Lower lobe of right lung (tissue), 2 donors: ENCODE measurements around the gene CDKAL1. TPM values are rescaled to one million over a fixed set of nuclear protein-coding genes. Genes with fewer than 3 reads are reported as not detected.
A peak's percentile ranks its signal among the peaks of the same experiment; 100 is the strongest.

Experiments
- ATAC-seq, 2 donors: fragments of 200-7000 bp; cut with Tn5 transposase; one replicate each; pipeline ENCODE4 v1.9.1; 2020 to 2022; ENCODE audit warnings: mild to moderate bottlenecking in 2 of 2, moderate library complexity in 2 of 2
- DNase-seq: peaks from one replicate; pipeline ENCODE4 v3.0.0-alpha.2; 2020
- H3K27ac ChIP-seq: fragments of 200-600 bp; one replicate; pipeline ENCODE4 v1.8.0; 2022
- H3K27me3 ChIP-seq: fragments of 200-600 bp; one replicate; pipeline ENCODE4 v1.8.0; 2022; ENCODE audit warnings: low read depth
- H3K36me3 ChIP-seq: fragments of 200-600 bp; one replicate; pipeline ENCODE4 v1.8.0; 2022; ENCODE audit warnings: mild to moderate bottlenecking
- H3K4me1 ChIP-seq: fragments of 200-600 bp; one replicate; pipeline ENCODE4 v1.8.0; 2022
- H3K4me3 ChIP-seq: fragments of 200-600 bp; one replicate; pipeline ENCODE4 v1.8.0; 2022; ENCODE audit warnings: mild to moderate bottlenecking
- H3K9me3 ChIP-seq: fragments of 200-600 bp; one replicate; pipeline ENCODE4 v1.8.0; 2022
- intact Hi-C: fragments of 100-400 bp; cut with DNase I; formaldehyde crosslinking; loops from one replicate; pipeline ENCODE4 v1.11.0; 2022
- total RNA-seq: library from RNA; stranded (reverse); fragmentation: NEBNext Ultra II Directional; extraction: Animal tissue kit (Norgen Biotek cat#: 25700); gene quantifications from one replicate; pipeline ENCODE4 v1.2.1, GENCODE V29; 2021
- TF ChIP-seq, protein P1 (sequence below): fragments of 200-600 bp; IDR thresholded peaks from one replicate; pipeline ENCODE4 v1.8.0; 2022; ENCODE audit warnings: antibody characterized with exemption, mild to moderate bottlenecking
- donor health status: DM: no; HTN: yes; CAD: no; lungs with severe emphysema.

Gene CDKAL1
- total RNA-seq, 1 donor from 2014 or later = 16.0 TPM

DNA sequence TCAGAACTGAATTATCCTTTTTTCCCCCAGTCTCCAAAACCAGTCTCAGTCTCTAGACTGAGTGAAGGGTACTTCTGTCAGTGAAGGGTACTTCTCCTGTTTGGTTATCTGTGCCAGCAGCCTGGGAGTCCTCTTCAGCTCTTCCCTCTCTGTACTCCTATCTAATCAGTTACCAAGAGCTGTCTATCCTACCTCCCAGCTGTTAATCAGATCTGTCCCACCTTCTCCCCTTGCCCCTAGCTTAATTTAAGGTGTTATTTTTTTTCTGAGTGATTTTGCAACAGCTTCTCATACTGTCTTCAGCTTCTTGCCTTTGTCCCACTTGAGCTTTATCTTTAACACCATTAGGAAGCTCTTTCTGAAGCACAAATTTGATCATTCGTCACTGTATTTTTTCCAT, 567.4 kb downstream of the CDKAL1 start:
- TF ChIP-seq, protein P1, sequence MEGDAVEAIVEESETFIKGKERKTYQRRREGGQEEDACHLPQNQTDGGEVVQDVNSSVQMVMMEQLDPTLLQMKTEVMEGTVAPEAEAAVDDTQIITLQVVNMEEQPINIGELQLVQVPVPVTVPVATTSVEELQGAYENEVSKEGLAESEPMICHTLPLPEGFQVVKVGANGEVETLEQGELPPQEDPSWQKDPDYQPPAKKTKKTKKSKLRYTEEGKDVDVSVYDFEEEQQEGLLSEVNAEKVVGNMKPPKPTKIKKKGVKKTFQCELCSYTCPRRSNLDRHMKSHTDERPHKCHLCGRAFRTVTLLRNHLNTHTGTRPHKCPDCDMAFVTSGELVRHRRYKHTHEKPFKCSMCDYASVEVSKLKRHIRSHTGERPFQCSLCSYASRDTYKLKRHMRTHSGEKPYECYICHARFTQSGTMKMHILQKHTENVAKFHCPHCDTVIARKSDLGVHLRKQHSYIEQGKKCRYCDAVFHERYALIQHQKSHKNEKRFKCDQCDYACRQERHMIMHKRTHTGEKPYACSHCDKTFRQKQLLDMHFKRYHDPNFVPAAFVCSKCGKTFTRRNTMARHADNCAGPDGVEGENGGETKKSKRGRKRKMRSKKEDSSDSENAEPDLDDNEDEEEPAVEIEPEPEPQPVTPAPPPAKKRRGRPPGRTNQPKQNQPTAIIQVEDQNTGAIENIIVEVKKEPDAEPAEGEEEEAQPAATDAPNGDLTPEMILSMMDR = no peak
- no peak for ATAC-seq

DNA sequence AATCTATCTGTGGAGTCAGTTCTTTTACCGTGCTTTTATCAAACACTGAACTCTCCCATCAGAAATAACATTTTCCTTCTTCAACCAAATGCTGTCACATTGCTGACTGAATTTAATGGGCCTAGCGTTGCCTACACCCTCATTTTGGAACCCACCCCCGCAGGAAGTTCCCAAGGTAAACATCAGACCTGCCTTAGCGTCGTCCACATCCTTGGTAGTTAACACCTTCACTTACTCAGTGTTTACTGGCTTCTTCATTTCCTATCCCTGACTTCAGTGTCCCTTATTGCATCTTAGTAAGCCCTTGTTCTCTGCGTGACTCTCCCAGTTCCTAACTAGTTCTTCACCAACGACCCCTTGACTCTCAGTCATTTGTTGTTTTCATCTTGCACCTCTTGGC, 567.9 kb downstream of the CDKAL1 start:
- TF ChIP-seq, protein P1 = no peak
- intact Hi-C loops = no loop called here
- Histone ChIP-seq H3K4me3 (no peak overlapping the region), H3K27ac (no peak overlapping the region), H3K9me3 (no peaks in the 10 kb centered on the region), H3K27me3 (no peaks in the 10 kb centered on the region), H3K4me1 (no peaks in the 10 kb centered on the region), H3K36me3 (no peaks in the 10 kb centered on the region)
- DNase-seq (no peak), ATAC-seq (no peak)

More for the DNA sequence above, 567.4 kb downstream of the CDKAL1 start:
- intact Hi-C loops = no loop called here
- H3K27me3 ChIP-seq = no peaks in the 10 kb centered on the region
- H3K9me3 ChIP-seq = no peaks in the 10 kb centered on the region
- no peak overlapping the region for H3K4me3 ChIP-seq
- no peaks in the 10 kb centered on the region for H3K36me3 ChIP-seq
- no peaks in the 10 kb centered on the region for H3K4me1 ChIP-seq
- H3K27ac ChIP-seq = no peak overlapping the region
- DNase-seq = no peak

DNA sequence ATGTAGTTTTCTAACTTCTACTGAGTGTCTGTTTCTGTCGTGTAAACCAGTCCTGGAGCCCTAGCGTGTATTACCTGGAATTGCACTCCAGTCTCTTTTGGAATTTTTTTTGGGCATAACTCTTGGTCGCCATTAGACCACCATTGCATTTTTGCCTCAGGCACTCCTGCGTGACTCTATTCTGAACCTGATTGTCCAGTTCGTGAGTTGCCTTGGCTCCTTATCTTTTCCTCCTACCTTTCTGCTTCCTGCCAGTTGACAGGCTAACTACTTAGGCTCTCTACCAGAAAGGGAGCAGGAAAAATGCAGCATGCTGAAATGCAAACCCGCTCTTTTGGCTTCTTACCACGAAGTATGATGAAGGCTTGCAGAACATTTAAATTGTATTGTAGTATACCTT, 568.4 kb downstream of the CDKAL1 start:
- no peaks in the 10 kb centered on the region for H3K4me1 ChIP-seq
- no peak overlapping the region for H3K27ac ChIP-seq
- H3K4me3 ChIP-seq = no peak overlapping the region
- ATAC-seq (no peak), DNase-seq (no peak)
- no peaks in the 10 kb centered on the region for H3K27me3 ChIP-seq
- H3K9me3 ChIP-seq = no peaks in the 10 kb centered on the region
- no peaks in the 10 kb centered on the region for H3K36me3 ChIP-seq
- TF ChIP-seq, protein P1 = no peak
- intact Hi-C loops = no loop called here

DNA sequence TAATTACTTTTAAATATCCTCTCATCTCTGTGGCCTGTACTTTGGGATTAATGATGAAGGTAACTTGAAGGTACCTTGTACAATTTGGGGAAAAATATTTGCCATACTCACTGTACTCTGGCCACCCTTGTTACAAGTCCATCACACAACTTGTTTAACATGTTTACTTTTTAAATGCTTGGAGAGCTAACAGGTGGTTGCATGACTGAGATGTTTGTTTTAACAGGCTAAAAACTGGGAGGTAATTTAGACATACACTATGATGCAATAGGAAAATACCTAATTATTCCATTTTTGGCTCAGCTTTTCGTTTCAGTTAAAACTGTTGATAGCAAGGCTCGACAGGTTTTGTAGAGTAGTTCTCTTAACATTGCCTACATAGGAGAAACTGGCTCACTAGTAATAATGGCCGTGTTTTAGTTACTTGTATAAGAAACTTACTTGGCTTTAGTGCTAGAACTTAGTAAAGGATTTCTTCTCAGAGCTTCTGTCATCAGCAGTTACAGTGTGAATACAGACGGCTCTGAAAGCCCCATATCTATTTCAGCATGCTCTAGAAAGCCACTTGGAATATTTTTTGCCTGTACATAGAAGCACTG, 569.5 kb downstream of the CDKAL1 start:
- H3K27ac ChIP-seq = no peak overlapping the region
- no peak overlapping the region for H3K4me3 ChIP-seq
- no peaks in the 10 kb centered on the region for H3K9me3 ChIP-seq
- no peak for DNase-seq
- intact Hi-C loops = no loop called here
- no peaks in the 10 kb centered on the region for H3K27me3 ChIP-seq
- peak; percentile 63 to 80 for ATAC-seq
- no peaks in the 10 kb centered on the region for H3K36me3 ChIP-seq
- H3K4me1 ChIP-seq = no peaks in the 10 kb centered on the region
- TF ChIP-seq, protein P1 = no peak

DNA sequence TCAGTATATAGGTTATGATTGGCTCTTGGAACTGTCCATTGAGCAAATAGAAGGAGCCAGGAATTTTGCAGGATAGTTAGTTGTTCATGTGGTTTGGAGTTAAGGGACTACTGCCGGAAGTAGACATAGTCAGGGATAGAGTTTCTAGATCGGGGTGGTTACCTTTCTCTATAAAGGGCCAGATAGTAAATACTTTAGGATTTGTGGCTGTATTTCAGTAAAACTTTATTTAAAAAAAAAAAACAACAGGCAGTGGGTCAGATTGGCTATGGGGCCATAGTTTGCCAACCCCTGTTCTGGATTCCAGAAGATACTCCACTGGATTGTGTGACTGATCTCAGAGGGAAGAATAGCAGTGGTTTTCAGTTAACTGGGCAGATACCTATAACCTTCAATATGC, 570.0 kb downstream of the CDKAL1 start:
- DNase-seq (no peak), ATAC-seq (no peak)
- TF ChIP-seq, protein P1 = no peak
- H3K4me3 ChIP-seq = no peak overlapping the region
- H3K9me3 ChIP-seq = no peaks in the 10 kb centered on the region
- H3K27ac ChIP-seq = no peak overlapping the region
- intact Hi-C loops = no loop called here
- H3K27me3 ChIP-seq = no peaks in the 10 kb centered on the region
- no peaks in the 10 kb centered on the region for H3K36me3 ChIP-seq
- no peaks in the 10 kb centered on the region for H3K4me1 ChIP-seq
